Measurements from ENCODE around the gene NCCRP1. TPM values are rescaled to one million over a fixed set of nuclear protein-coding genes. Genes with fewer than 3 reads are reported as not detected.

NCCRP1 gene
- total and polyA plus RNA-seq, 4 donors: 0.38 TPM; not detected in 3

- Histone ChIP-seq H3K27ac (ENCODE audit: low read depth in 1 of 2, low read length in 2 of 2) (no peak overlapping the region), H3K27me3 (ENCODE audit: control insufficient read depth in 1 of 2, insufficient read depth in 2 of 2, low read length in 1 of 2) (no peaks in the 10 kb centered on the region), H3K9me3 (ENCODE audit: control insufficient read depth, low read length) (no peaks in the 10 kb centered on the region), H3K4me1 (ENCODE audit: control insufficient read depth in 1 of 2, insufficient read depth in 2 of 2, low read length in 2 of 2) (no peaks in the 10 kb centered on the region), H3K4me3 (ENCODE audit: low read length in 2 of 2) (no peak overlapping the region), H3K36me3 (ENCODE audit: control insufficient read depth in 1 of 2, insufficient read depth in 2 of 2, low read length in 1 of 2) (no peaks in the 10 kb centered on the region)
- 87 to 89% methylated on average over 15 of the region's 15 CpGs for WGBS, 2 donors
- no peak for ATAC-seq (ENCODE audit: low FRiP score)
- intact Hi-C loops (cut with DNase I): no loop called here
- DNase-seq: no peak
These were observed 34.2 kb upstream of the NCCRP1 start for GRCh38 chr19:39162441-39163043.

- 84 to 85% methylated on average over 9 of the region's 9 CpGs for WGBS, 2 donors
- intact Hi-C loops (cut with DNase I): no loop called here
- no peak overlapping the region for H3K4me3 ChIP-seq (ENCODE audit: low read length in 2 of 2)
- no peaks in the 10 kb centered on the region for H3K36me3 ChIP-seq (ENCODE audit: control insufficient read depth in 1 of 2, insufficient read depth in 2 of 2, low read length in 1 of 2)
- no peaks in the 10 kb centered on the region for H3K9me3 ChIP-seq (ENCODE audit: control insufficient read depth, low read length)
- DNase-seq: no peak
- H3K27ac ChIP-seq (ENCODE audit: low read depth in 1 of 2, low read length in 2 of 2): no peak overlapping the region
- H3K4me1 ChIP-seq (ENCODE audit: control insufficient read depth in 1 of 2, insufficient read depth in 2 of 2, low read length in 2 of 2): no peaks in the 10 kb centered on the region
- H3K27me3 ChIP-seq (ENCODE audit: control insufficient read depth in 1 of 2, insufficient read depth in 2 of 2, low read length in 1 of 2): no peaks in the 10 kb centered on the region
- ATAC-seq (ENCODE audit: low FRiP score): no peak
These were observed 33.1 kb upstream of the NCCRP1 start for GRCh38 chr19:39163621-39164020.

DNA sequence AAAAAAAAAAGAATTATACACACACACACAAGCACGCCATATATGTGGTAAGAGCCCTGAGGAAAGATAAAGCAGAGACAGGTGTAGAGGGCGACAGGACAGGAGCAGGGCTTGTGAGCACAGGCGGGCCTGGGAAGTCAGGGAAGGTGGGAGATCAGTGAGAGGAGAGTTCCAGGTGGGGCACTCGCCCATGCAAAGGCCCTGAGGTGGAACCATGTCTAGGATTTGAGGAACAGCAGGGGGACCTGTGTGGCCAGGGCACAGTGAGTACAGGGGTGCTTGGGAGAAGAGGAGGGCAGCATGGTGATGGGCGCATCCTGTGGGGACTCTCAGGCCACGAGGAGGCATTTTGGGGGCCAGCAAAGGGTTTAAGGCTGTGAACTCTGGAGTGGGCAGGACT, 32.5 kb upstream of the NCCRP1 start:
- no peaks in the 10 kb centered on the region for H3K4me1 ChIP-seq (ENCODE audit: control insufficient read depth in 1 of 2, insufficient read depth in 2 of 2, low read length in 2 of 2)
- no peak overlapping the region for H3K4me3 ChIP-seq (ENCODE audit: low read length in 2 of 2)
- no peak overlapping the region for H3K27ac ChIP-seq (ENCODE audit: low read depth in 1 of 2, low read length in 2 of 2)
- intact Hi-C loops (cut with DNase I): no loop called here
- no peaks in the 10 kb centered on the region for H3K9me3 ChIP-seq (ENCODE audit: control insufficient read depth, low read length)
- no peaks in the 10 kb centered on the region for H3K36me3 ChIP-seq (ENCODE audit: control insufficient read depth in 1 of 2, insufficient read depth in 2 of 2, low read length in 1 of 2)
- ATAC-seq (ENCODE audit: low FRiP score): no peak
- H3K27me3 ChIP-seq (ENCODE audit: control insufficient read depth in 1 of 2, insufficient read depth in 2 of 2, low read length in 1 of 2): no peaks in the 10 kb centered on the region
- WGBS, 2 donors: 88 to 93% methylated on average over 6 of the region's 6 CpGs
- DNase-seq: no peak

GRCh38 chr19:39165857-39166256, 30.9 kb upstream of the NCCRP1 start:
- H3K27me3 ChIP-seq (ENCODE audit: control insufficient read depth in 1 of 2, insufficient read depth in 2 of 2, low read length in 1 of 2): no peaks in the 10 kb centered on the region
- ATAC-seq (ENCODE audit: low FRiP score) (no peak), DNase-seq (no peak)
- H3K9me3 ChIP-seq (ENCODE audit: control insufficient read depth, low read length): no peaks in the 10 kb centered on the region
- WGBS, 2 donors: 95 to 96% methylated on average over 7 of the region's 7 CpGs
- no peak overlapping the region for H3K4me3 ChIP-seq (ENCODE audit: low read length in 2 of 2)
- H3K36me3 ChIP-seq (ENCODE audit: control insufficient read depth in 1 of 2, insufficient read depth in 2 of 2, low read length in 1 of 2): no peaks in the 10 kb centered on the region
- H3K4me1 ChIP-seq (ENCODE audit: control insufficient read depth in 1 of 2, insufficient read depth in 2 of 2, low read length in 2 of 2): no peaks in the 10 kb centered on the region
- intact Hi-C loops (cut with DNase I): no loop called here
- H3K27ac ChIP-seq (ENCODE audit: low read depth in 1 of 2, low read length in 2 of 2): no peak overlapping the region

DNA sequence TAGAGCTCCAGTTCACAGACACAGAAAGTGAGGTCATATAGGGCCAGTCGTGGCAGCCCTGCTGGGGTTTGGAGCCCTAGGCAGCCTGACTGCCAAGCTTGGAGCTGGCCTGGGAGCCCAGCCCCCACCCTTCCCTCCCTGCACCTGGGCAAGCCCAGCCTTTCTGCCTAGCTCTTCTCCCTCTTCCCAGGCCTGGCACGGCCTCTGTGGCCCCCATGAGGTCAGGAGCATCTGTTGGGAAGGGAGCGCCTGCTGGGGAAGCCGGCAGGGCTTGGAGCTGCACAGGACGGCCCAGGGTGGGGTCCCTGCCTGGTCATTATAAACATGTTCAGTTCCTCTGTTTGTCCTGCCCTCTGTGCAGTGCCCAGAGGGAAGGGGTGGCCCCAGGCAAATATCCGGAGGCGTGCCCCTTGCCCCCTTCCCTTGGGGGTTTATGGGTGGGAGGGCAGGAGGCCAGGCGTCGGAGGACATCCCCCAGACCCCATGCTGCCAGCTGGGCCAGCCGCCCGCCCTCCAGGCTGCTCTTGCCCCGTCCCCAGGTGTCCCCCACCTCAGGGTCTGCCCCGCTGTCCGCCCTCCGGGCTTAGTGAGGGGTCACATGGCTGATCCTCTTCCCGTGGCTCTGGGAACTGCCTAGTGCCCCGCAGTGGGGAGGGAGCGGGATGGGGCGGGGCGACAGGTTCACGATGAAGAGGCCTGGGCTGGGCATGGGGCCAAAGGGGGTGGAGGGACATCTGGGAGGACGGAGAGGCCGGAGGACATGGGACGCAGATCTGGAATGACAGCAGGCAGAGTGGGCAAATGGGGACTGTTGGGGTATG, 30.0 kb upstream of the NCCRP1 start:
- Histone ChIP-seq H3K27me3 (ENCODE audit: control insufficient read depth in 1 of 2, insufficient read depth in 2 of 2, low read length in 1 of 2) (no peaks in the 10 kb centered on the region), H3K4me3 (ENCODE audit: low read length in 2 of 2) (no peak overlapping the region), H3K4me1 (ENCODE audit: control insufficient read depth in 1 of 2, insufficient read depth in 2 of 2, low read length in 2 of 2) (no peaks in the 10 kb centered on the region), H3K36me3 (ENCODE audit: control insufficient read depth in 1 of 2, insufficient read depth in 2 of 2, low read length in 1 of 2) (no peaks in the 10 kb centered on the region), H3K27ac (ENCODE audit: low read depth in 1 of 2, low read length in 2 of 2) (no peak overlapping the region), H3K9me3 (ENCODE audit: control insufficient read depth, low read length) (no peaks in the 10 kb centered on the region)
- DNase-seq (peak in 1 of 2 donors; percentile 86), ATAC-seq (ENCODE audit: low FRiP score) (peak; percentile 21)
- 51 to 56% methylated on average over 21 to 24 of the region's 24 CpGs for WGBS, 2 donors
- intact Hi-C loops (cut with DNase I): no loop called here

DNA sequence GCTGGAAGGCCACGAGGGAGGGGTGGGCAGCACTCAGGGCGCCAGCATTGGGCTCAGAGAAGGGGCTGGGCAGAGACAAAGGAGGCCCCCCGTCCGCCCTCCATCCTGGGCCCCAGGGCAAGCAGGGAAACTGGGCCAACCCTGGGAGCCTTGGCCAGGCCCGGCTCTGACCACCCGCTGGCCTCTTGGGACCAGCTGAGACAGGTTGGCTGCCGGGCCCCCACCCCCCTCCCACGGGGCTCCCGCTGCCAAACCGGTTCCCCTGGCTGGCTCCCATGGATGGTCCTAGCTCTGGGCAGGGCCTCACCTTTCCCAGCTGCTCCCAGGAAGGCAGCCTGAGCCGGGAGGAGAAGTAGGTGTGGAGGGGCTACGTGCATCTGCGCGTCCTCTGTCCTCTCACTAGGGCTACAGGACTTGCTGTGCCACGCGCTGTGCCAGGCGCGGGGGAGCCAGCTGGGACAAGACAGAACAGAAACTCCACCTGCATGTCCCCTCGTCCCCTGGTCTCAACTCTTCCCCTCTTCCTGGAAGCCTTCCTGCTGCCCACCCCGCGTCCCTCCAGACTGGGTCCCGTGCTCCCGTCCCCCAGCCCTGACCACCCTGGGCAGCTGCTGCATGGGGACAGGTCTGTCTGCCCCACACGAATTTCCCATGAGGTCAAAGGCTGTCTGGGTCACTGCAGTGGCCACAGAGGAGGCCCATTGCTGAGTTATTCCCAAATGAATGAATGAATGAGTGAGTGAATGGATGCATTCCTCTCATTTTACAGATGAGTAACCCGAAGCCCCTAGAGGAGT, 29.1 kb upstream of the NCCRP1 start:
- intact Hi-C loops (cut with DNase I): no loop called here
- H3K9me3 ChIP-seq (ENCODE audit: control insufficient read depth, low read length): no peaks in the 10 kb centered on the region
- no peak for DNase-seq
- no peak overlapping the region for H3K27ac ChIP-seq (ENCODE audit: low read depth in 1 of 2, low read length in 2 of 2)
- H3K4me1 ChIP-seq (ENCODE audit: control insufficient read depth in 1 of 2, insufficient read depth in 2 of 2, low read length in 2 of 2): no peaks in the 10 kb centered on the region
- WGBS, 2 donors: 58 to 60% methylated on average over 22 to 25 of the region's 25 CpGs
- no peak overlapping the region for H3K4me3 ChIP-seq (ENCODE audit: low read length in 2 of 2)
- H3K27me3 ChIP-seq (ENCODE audit: control insufficient read depth in 1 of 2, insufficient read depth in 2 of 2, low read length in 1 of 2): no peaks in the 10 kb centered on the region
- ATAC-seq (ENCODE audit: low FRiP score): no peak
- no peaks in the 10 kb centered on the region for H3K36me3 ChIP-seq (ENCODE audit: control insufficient read depth in 1 of 2, insufficient read depth in 2 of 2, low read length in 1 of 2)

- Histone ChIP-seq H3K9me3 (ENCODE audit: control insufficient read depth, low read length) (no peaks in the 10 kb centered on the region), H3K4me3 (ENCODE audit: low read length in 2 of 2) (no peak overlapping the region), H3K27ac (ENCODE audit: low read depth in 1 of 2, low read length in 2 of 2) (no peak overlapping the region), H3K36me3 (ENCODE audit: control insufficient read depth in 1 of 2, insufficient read depth in 2 of 2, low read length in 1 of 2) (no peaks in the 10 kb centered on the region), H3K4me1 (ENCODE audit: control insufficient read depth in 1 of 2, insufficient read depth in 2 of 2, low read length in 2 of 2) (no peaks in the 10 kb centered on the region), H3K27me3 (ENCODE audit: control insufficient read depth in 1 of 2, insufficient read depth in 2 of 2, low read length in 1 of 2) (no peaks in the 10 kb centered on the region)
- WGBS, 2 donors: 89 to 92% methylated on average over 23 of the region's 23 CpGs
- no peak for DNase-seq
- intact Hi-C loops (cut with DNase I): no loop called here
- ATAC-seq (ENCODE audit: low FRiP score): no peak
These were observed 28.3 kb upstream of the NCCRP1 start for GRCh38 chr19:39168258-39169142.

- no peak overlapping the region for H3K27ac ChIP-seq (ENCODE audit: low read depth in 1 of 2, low read length in 2 of 2)
- no peaks in the 10 kb centered on the region for H3K4me1 ChIP-seq (ENCODE audit: control insufficient read depth in 1 of 2, insufficient read depth in 2 of 2, low read length in 2 of 2)
- H3K36me3 ChIP-seq (ENCODE audit: control insufficient read depth in 1 of 2, insufficient read depth in 2 of 2, low read length in 1 of 2): no peaks in the 10 kb centered on the region
- no peaks in the 10 kb centered on the region for H3K9me3 ChIP-seq (ENCODE audit: control insufficient read depth, low read length)
- DNase-seq (no peak), ATAC-seq (ENCODE audit: low FRiP score) (no peak)
- 93% methylated on average over 35 to 36 of the region's 36 CpGs for WGBS, 2 donors
- intact Hi-C loops (cut with DNase I): no loop called here
- H3K27me3 ChIP-seq (ENCODE audit: control insufficient read depth in 1 of 2, insufficient read depth in 2 of 2, low read length in 1 of 2): no peaks in the 10 kb centered on the region
- H3K4me3 ChIP-seq (ENCODE audit: low read length in 2 of 2): no peak overlapping the region
These were observed 27.5 kb upstream of the NCCRP1 start for GRCh38 chr19:39169143-39169810.

Measured in aorta (tissue), 5 donors.